GM23338 (cell line): Measurements from ENCODE around the gene FRYL. TPM values are rescaled to one million over a fixed set of nuclear protein-coding genes. Genes with fewer than 3 reads are reported as not detected.

Experiments
- ATAC-seq: fragments of 200-7000 bp; cut with Tn5 transposase; 3 replicates; pipeline ENCODE4 v1.9.1; 2020
- DNase-seq: peaks from one replicate; pipeline ENCODE4 v3.0.0-alpha.2; 2015; ENCODE audit warnings: low spot score
- H2AFZ ChIP-seq: fragments of 200-600 bp; sonication (generic); 2 replicates; pipeline ENCODE4 v1.8.0; 2016; ENCODE audit warnings: antibody characterized with exemption, mild to moderate bottlenecking, moderate library complexity
- H3F3A ChIP-seq: fragments of 200-600 bp; sonication (generic); replicated peaks from 2 replicates; pipeline ENCODE4 v1.8.0; 2017; ENCODE audit warnings: antibody characterized with exemption, mixed run types, low read depth
- H3K27ac ChIP-seq: fragments of 200-600 bp; sonication (generic); 2 replicates; pipeline ENCODE4 v1.6.1; 2016; ENCODE audit warnings: low read depth
- H3K27me3 ChIP-seq: fragments of 200-600 bp; sonication (generic); 2 replicates; pipeline ENCODE4 v1.8.0; 2016; ENCODE audit warnings: mild to moderate bottlenecking, mixed run types, moderate library complexity; ENCODE audit not compliant: insufficient read depth
- H3K36me3 ChIP-seq: fragments of 200-600 bp; sonication (generic); 2 replicates; pipeline ENCODE4 v1.8.0; 2016; ENCODE audit warnings: mild to moderate bottlenecking; ENCODE audit not compliant: insufficient read depth
- H3K4me1 ChIP-seq: fragments of 200-600 bp; sonication (generic); 2 replicates; pipeline ENCODE4 v1.8.0; 2016; ENCODE audit warnings: mild to moderate bottlenecking, moderate library complexity; ENCODE audit not compliant: insufficient read depth
- H3K4me2 ChIP-seq: fragments of 200-600 bp; sonication (generic); 2 replicates; pipeline ENCODE4 v1.7.1; 2017; ENCODE audit warnings: mixed run types
- H3K4me3 ChIP-seq: fragments of 200-600 bp; sonication (generic); 2 replicates; pipeline ENCODE4 v1.6.1; 2016; ENCODE audit warnings: mixed run types
- H3K79me2 ChIP-seq: fragments of 200-600 bp; sonication (generic); replicated peaks from 2 replicates; pipeline ENCODE4 v1.8.0; 2017; ENCODE audit warnings: mild to moderate bottlenecking; ENCODE audit not compliant: insufficient read depth
- H3K9me2 ChIP-seq: fragments of 200-600 bp; sonication (generic); 2 replicates; pipeline ENCODE4 v1.8.0; 2017; ENCODE audit not compliant: insufficient read depth
- H4K20me1 ChIP-seq: fragments of 200-600 bp; sonication (generic); replicated peaks from 2 replicates; pipeline ENCODE4 v1.8.0; 2017; ENCODE audit warnings: mild to moderate bottlenecking; ENCODE audit not compliant: insufficient read depth
- H3K27ac Mint-ChIP-seq: 2 replicates; pipeline ENCODE4 v1.8.0; 2020; ENCODE audit warnings: inconsistent platforms, mild to moderate bottlenecking, moderate library complexity, mixed read lengths
- H3K27me3 Mint-ChIP-seq: 3 replicates; pipeline ENCODE4 v1.8.0; 2022; ENCODE audit warnings: low read depth, mild to moderate bottlenecking, moderate library complexity, mixed read lengths, inconsistent platforms; ENCODE audit not compliant: insufficient read depth, poor library complexity
- H3K36me3 Mint-ChIP-seq: 3 replicates; pipeline ENCODE4 v1.8.0; 2021; ENCODE audit warnings: low read depth, mild to moderate bottlenecking, inconsistent platforms, moderate library complexity, mixed read lengths
- H3K4me1 Mint-ChIP-seq: 3 replicates; pipeline ENCODE4 v1.8.0; 2020; ENCODE audit warnings: mild to moderate bottlenecking, inconsistent platforms, mixed read lengths
- H3K4me3 Mint-ChIP-seq: 3 replicates; pipeline ENCODE4 v1.8.0; 2021; ENCODE audit warnings: moderate library complexity, mild to moderate bottlenecking, inconsistent platforms, mixed read lengths
- H3K9me3 Mint-ChIP-seq: 3 replicates; pipeline ENCODE4 v1.8.0; 2020; ENCODE audit warnings: moderate library complexity, mild to moderate bottlenecking, inconsistent platforms, mixed read lengths
- CREB1 ChIP-seq: fragments of 250-450 bp; sonication (Bioruptor Pico); IDR thresholded peaks from 2 replicates; pipeline ENCODE4 v1.5.0; 2020; ENCODE audit warnings: low read depth, mild to moderate bottlenecking, moderate library complexity
- EZH2 ChIP-seq: fragments of 200-600 bp; sonication (generic); IDR thresholded peaks from one replicate; pipeline ENCODE4 v1.8.0; 2017; ENCODE audit warnings: antibody characterized with exemption, mild to moderate bottlenecking, low read depth; ENCODE audit not compliant: unreplicated experiment
- EZH2phosphoT487 ChIP-seq: fragments of 200-600 bp; sonication (generic); IDR thresholded peaks from one replicate; pipeline ENCODE4 v1.8.1; 2018; ENCODE audit warnings: antibody characterized with exemption; ENCODE audit not compliant: unreplicated experiment
- JUNB ChIP-seq: IDR thresholded peaks from one replicate; pipeline ENCODE4 v1.6.1; 2016; ENCODE audit warnings: antibody characterized with exemption; ENCODE audit not compliant: unreplicated experiment
- NANOG ChIP-seq: IDR thresholded peaks from 2 replicates; pipeline ENCODE4 v1.6.1; 2016; ENCODE audit warnings: antibody characterized with exemption, borderline replicate concordance
- POLR2AphosphoS5 ChIP-seq: IDR thresholded peaks from 2 replicates; pipeline ENCODE4 v1.6.1; 2016; ENCODE audit warnings: antibody characterized with exemption, low read depth
- STAT1 ChIP-seq: IDR thresholded peaks from one replicate; pipeline ENCODE4 v1.6.1; 2016; ENCODE audit warnings: antibody characterized with exemption; ENCODE audit not compliant: unreplicated experiment
- ZNF114 ChIP-seq: fragments of 250-450 bp; sonication (Bioruptor Pico); IDR thresholded peaks from 2 replicates; pipeline ENCODE4 v1.5.0; 2020; ENCODE audit warnings: mild to moderate bottlenecking, moderate library complexity
- ZNF331 ChIP-seq: fragments of 250-450 bp; sonication (Bioruptor Pico); IDR thresholded peaks from 2 replicates; pipeline ENCODE4 v1.5.0; 2020; ENCODE audit warnings: low read depth, mild to moderate bottlenecking, moderate library complexity
- polyA plus RNA-seq: library from polyadenylated mRNA; unstranded; fragments of >200 nt; fragmentation: Nextera tagmentation; extraction: Ambion mirVana; gene quantifications from 2 replicates; pipeline ENCODE4 v1.2.1, GENCODE V29; 2016
- total RNA-seq: library from RNA; depleted of rRNA; stranded (reverse); fragments of >200 nt; shearing (Covaris generic); gene quantifications from 2 replicates; pipeline ENCODE4 v1.2.3, GENCODE V29; 2014
- TF ChIP-seq, protein P1 (sequence below): IDR thresholded peaks from 2 replicates; pipeline ENCODE4 v1.6.1; 2016; ENCODE audit warnings: antibody characterized with exemption
- TF ChIP-seq, protein P2 (sequence below): IDR thresholded peaks from one replicate; pipeline ENCODE4 v1.6.1; 2018; ENCODE audit warnings: antibody characterized with exemption; ENCODE audit not compliant: unreplicated experiment
- TF ChIP-seq, protein P3 (sequence below), 2 experiments: fragments of 200-600 bp in 1 of 2; sonication (generic) in 1 of 2; conservative IDR thresholded peaks; 2 replicates each; pipeline versions ENCODE4 v1.5.1 to v1.6.1; 2016 to 2017; ENCODE audit warnings: antibody characterized with exemption in 2 of 2, low read depth in 2 of 2, mild to moderate bottlenecking in 2 of 2, moderate library complexity in 1 of 2
- TF ChIP-seq, protein P4 (sequence below): fragments of 250-450 bp; sonication (Bioruptor Pico); IDR thresholded peaks from 2 replicates; pipeline ENCODE4 v1.5.0; 2020; ENCODE audit warnings: mild to moderate bottlenecking, moderate library complexity

The FRYL gene
- total and polyA plus RNA-seq, 2 experiments from 2014 or later = 30.7 to 53.3 TPM

DNA sequence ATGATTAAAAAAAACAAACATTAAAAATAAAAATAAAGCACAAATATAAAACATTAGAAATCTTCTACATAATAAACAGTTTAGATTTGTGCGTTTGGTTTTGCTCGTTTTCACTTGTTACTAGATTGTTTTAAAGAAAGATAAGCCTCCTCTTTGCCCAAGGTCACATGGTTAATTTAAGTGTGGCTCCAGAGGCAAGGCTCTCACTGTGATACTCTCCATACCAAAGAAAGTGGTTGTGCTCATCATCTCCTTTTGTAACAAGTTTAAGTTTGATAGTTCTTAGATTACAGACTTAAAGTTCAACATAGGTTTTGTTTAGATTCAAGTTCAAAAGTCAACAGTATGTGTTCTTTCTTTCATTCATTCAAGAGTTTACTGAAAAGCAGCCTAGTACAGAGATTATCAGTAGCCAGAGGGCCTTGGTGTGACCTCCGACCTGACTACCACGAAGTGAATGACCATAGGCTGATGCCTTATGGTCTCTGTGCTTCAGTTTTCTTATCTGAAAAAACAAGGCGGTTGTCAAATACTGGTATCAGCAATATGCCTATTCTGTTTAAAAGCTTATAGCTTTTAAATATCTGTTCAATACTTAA lies 156.8 kb downstream of the FRYL start (continued):
- TF ChIP-seq, protein P1, sequence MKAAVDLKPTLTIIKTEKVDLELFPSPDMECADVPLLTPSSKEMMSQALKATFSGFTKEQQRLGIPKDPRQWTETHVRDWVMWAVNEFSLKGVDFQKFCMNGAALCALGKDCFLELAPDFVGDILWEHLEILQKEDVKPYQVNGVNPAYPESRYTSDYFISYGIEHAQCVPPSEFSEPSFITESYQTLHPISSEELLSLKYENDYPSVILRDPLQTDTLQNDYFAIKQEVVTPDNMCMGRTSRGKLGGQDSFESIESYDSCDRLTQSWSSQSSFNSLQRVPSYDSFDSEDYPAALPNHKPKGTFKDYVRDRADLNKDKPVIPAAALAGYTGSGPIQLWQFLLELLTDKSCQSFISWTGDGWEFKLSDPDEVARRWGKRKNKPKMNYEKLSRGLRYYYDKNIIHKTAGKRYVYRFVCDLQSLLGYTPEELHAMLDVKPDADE = no peak
- TF ChIP-seq EZH2 = no peak
- TF ChIP-seq JUNB = no peak

DNA sequence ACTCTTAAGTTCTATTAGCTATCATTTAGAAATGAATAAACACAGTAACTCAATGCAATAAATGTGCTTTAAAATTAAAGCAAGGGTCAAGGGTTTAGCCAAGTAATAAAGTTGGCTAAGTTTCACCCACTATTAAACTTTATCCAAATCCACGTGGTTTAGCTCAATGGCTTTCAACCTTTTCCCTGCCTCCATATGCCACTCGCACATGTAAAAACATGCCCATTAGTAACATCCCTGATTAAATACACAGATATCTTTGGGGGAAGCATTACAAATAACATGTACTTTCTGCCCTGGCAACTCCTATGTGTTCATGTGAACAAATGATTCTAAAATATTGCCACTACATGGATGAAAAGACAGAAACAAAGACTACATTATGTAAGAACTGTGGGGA lies 159.2 kb downstream of the FRYL start:
- no peak overlapping the region for H3K4me2 ChIP-seq
- no peaks in the 10 kb centered on the region for H3K27me3 ChIP-seq
- no peaks in the 10 kb centered on the region; the same call in 1 of the 2 replicates for H3K79me2 ChIP-seq
- Mint-ChIP-seq H3K4me1 (peaks cover 5% of the 10 kb centered on the region; the same call in 2 of the 3 replicates), H3K9me3 (no peaks in the 10 kb centered on the region), H3K36me3 (peaks cover 15% of the 10 kb centered on the region), H3K4me3 (no peak overlapping the region), H3K27ac (peak overlapping the region; percentile 3; the same call in 1 of the 2 replicates), H3K27me3 (no peaks in the 10 kb centered on the region)
- H3F3A ChIP-seq = no peaks in the 10 kb centered on the region
- H3K36me3 ChIP-seq = no peaks in the 10 kb centered on the region
- ATAC-seq = no peak
- no peak for DNase-seq
- H4K20me1 ChIP-seq = no peaks in the 10 kb centered on the region
- H3K9me2 ChIP-seq = no peaks in the 10 kb centered on the region
- H3K27ac ChIP-seq = no peak overlapping the region
- no peak overlapping the region for H3K4me3 ChIP-seq
- no peaks in the 10 kb centered on the region for H3K4me1 ChIP-seq
- H2AFZ ChIP-seq = no peak overlapping the region
- TF ChIP-seq CREB1 (CRISPR knock-in tag) = no peak
- TF ChIP-seq, protein P2, sequence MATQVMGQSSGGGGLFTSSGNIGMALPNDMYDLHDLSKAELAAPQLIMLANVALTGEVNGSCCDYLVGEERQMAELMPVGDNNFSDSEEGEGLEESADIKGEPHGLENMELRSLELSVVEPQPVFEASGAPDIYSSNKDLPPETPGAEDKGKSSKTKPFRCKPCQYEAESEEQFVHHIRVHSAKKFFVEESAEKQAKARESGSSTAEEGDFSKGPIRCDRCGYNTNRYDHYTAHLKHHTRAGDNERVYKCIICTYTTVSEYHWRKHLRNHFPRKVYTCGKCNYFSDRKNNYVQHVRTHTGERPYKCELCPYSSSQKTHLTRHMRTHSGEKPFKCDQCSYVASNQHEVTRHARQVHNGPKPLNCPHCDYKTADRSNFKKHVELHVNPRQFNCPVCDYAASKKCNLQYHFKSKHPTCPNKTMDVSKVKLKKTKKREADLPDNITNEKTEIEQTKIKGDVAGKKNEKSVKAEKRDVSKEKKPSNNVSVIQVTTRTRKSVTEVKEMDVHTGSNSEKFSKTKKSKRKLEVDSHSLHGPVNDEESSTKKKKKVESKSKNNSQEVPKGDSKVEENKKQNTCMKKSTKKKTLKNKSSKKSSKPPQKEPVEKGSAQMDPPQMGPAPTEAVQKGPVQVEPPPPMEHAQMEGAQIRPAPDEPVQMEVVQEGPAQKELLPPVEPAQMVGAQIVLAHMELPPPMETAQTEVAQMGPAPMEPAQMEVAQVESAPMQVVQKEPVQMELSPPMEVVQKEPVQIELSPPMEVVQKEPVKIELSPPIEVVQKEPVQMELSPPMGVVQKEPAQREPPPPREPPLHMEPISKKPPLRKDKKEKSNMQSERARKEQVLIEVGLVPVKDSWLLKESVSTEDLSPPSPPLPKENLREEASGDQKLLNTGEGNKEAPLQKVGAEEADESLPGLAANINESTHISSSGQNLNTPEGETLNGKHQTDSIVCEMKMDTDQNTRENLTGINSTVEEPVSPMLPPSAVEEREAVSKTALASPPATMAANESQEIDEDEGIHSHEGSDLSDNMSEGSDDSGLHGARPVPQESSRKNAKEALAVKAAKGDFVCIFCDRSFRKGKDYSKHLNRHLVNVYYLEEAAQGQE = no peak
- no peak for TF ChIP-seq EZH2phosphoT487
- no peak for TF ChIP-seq STAT1
- no peak for TF ChIP-seq ZNF114
- TF ChIP-seq POLR2AphosphoS5 = no peak
- no peak for TF ChIP-seq NANOG
- TF ChIP-seq JUNB = no peak
- no peak for TF ChIP-seq ZNF331 (CRISPR knock-in tag)
- TF ChIP-seq, protein P3, sequence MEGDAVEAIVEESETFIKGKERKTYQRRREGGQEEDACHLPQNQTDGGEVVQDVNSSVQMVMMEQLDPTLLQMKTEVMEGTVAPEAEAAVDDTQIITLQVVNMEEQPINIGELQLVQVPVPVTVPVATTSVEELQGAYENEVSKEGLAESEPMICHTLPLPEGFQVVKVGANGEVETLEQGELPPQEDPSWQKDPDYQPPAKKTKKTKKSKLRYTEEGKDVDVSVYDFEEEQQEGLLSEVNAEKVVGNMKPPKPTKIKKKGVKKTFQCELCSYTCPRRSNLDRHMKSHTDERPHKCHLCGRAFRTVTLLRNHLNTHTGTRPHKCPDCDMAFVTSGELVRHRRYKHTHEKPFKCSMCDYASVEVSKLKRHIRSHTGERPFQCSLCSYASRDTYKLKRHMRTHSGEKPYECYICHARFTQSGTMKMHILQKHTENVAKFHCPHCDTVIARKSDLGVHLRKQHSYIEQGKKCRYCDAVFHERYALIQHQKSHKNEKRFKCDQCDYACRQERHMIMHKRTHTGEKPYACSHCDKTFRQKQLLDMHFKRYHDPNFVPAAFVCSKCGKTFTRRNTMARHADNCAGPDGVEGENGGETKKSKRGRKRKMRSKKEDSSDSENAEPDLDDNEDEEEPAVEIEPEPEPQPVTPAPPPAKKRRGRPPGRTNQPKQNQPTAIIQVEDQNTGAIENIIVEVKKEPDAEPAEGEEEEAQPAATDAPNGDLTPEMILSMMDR (conservative IDR thresholded peaks at IDR 0.05; ENCODE audit: low read depth in 2 of 2) = no peak
- TF ChIP-seq, protein P4, sequence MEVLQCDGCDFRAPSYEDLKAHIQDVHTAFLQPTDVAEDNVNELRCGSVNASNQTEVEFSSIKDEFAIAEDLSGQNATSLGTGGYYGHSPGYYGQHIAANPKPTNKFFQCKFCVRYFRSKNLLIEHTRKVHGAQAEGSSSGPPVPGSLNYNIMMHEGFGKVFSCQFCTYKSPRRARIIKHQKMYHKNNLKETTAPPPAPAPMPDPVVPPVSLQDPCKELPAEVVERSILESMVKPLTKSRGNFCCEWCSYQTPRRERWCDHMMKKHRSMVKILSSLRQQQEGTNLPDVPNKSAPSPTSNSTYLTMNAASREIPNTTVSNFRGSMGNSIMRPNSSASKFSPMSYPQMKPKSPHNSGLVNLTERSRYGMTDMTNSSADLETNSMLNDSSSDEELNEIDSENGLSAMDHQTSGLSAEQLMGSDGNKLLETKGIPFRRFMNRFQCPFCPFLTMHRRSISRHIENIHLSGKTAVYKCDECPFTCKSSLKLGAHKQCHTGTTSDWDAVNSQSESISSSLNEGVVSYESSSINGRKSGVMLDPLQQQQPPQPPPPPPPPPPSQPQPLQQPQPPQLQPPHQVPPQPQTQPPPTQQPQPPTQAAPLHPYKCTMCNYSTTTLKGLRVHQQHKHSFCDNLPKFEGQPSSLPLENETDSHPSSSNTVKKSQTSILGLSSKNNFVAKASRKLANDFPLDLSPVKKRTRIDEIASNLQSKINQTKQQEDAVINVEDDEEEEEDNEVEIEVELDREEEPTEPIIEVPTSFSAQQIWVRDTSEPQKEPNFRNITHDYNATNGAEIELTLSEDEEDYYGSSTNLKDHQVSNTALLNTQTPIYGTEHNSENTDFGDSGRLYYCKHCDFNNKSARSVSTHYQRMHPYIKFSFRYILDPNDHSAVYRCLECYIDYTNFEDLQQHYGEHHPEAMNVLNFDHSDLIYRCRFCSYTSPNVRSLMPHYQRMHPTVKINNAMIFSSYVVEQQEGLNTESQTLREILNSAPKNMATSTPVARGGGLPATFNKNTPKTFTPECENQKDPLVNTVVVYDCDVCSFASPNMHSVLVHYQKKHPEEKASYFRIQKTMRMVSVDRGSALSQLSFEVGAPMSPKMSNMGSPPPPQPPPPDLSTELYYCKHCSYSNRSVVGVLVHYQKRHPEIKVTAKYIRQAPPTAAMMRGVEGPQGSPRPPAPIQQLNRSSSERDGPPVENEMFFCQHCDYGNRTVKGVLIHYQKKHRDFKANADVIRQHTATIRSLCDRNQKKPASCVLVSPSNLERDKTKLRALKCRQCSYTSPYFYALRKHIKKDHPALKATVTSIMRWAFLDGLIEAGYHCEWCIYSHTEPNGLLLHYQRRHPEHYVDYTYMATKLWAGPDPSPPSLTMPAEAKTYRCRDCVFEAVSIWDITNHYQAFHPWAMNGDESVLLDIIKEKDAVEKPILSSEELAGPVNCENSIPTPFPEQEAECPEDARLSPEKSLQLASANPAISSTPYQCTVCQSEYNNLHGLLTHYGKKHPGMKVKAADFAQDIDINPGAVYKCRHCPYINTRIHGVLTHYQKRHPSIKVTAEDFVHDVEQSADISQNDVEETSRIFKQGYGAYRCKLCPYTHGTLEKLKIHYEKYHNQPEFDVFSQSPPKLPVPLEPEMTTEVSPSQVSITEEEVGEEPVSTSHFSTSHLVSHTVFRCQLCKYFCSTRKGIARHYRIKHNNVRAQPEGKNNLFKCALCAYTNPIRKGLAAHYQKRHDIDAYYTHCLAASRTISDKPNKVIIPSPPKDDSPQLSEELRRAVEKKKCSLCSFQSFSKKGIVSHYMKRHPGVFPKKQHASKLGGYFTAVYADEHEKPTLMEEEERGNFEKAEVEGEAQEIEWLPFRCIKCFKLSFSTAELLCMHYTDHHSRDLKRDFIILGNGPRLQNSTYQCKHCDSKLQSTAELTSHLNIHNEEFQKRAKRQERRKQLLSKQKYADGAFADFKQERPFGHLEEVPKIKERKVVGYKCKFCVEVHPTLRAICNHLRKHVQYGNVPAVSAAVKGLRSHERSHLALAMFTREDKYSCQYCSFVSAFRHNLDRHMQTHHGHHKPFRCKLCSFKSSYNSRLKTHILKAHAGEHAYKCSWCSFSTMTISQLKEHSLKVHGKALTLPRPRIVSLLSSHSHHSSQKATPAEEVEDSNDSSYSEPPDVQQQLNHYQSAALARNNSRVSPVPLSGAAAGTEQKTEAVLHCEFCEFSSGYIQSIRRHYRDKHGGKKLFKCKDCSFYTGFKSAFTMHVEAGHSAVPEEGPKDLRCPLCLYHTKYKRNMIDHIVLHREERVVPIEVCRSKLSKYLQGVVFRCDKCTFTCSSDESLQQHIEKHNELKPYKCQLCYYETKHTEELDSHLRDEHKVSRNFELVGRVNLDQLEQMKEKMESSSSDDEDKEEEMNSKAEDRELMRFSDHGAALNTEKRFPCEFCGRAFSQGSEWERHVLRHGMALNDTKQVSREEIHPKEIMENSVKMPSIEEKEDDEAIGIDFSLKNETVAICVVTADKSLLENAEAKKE (CRISPR knock-in tag) = no peak
